ENCODE data around the gene GNL1. TPM values are rescaled to one million over a fixed set of nuclear protein-coding genes. Genes with fewer than 3 reads are reported as not detected.

Gene GNL1
- 31.5 and 31.9 TPM in 2 replicates for total RNA-seq

GRCh38 chr6:30556066-30556905, at the start of gene GNL1:
Gene GNL1, minus strand, starts transcription at chr6:30556489. Its CDS starts 286 bp downstream, at chr6:30556203.

GRCh38 chr6:30571075-30571761, 14.9 kb upstream of the GNL1 start, which contains the start of gene ABCF1:
Gene ABCF1, plus strand, starts transcription at chr6:30571442. Its CDS starts 46 bp downstream, at chr6:30571488.

DNA sequence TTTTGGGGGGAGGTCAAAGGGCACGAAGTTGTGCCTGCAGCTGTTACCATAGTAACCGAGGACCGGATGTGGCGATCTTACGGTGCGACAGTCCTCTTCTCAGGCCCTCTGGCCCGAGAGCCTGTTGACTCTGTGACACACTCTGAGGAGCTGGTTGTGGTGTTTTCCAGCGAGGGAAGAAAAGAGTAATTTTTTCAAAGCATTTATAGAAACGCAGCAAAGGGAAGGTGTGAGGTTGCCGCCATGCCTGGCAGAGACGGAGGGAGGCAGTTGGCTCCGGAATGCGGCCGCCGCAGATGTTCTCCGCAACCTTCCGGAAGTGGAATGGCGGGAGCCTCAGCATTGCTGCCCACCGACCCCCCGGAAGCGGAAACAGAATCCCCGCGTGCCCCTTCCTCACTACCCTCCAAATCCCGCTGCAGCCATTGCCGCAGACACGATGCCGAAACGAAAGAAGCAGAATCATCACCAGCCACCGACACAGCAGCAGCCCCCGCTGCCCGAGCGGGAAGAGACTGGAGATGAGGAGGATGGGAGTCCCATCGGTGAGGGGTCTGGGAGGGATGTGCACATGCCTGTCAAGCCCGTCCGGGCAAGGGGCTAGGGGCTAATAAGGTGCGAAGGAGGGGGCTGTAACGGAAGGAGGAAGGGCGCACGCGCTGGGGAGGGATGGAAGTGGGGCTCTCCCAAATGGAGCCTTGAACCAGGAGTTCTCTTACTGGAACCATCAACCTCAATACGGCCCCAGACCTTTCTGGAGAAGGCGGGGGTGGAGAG, 805 bp upstream of the GNL1 start, which contains the start of gene PRR3:
Gene PRR3 (plus strand): TSS at position 390 of the 777 bp plus-strand sequence. CDS start 50 bp downstream, at position 440.

Other genes with a start within 250 kb of the GNL1 start
- 5.1 and 5.4 TPM in 2 replicates for gene TRIM39, start 229.6 kb downstream of the GNL1 start, total RNA-seq
- gene RPP21, start 211.3 kb downstream of the GNL1 start, total RNA-seq = 56.9 and 69.9 TPM in 2 replicates
- gene HLA-E, start 67.0 kb downstream of the GNL1 start, total RNA-seq = 190 and 191 TPM in 2 replicates
- 7.8 and 8.3 TPM in 2 replicates for gene PRR3, start 806 bp upstream of the GNL1 start, total RNA-seq
- gene ABCF1, start 15.0 kb upstream of the GNL1 start, total RNA-seq = 33.5 and 38.4 TPM in 2 replicates
- 19.8 and 25.2 TPM in 2 replicates for gene PPP1R10, start 60.8 kb upstream of the GNL1 start, total RNA-seq
- gene MRPS18B, start 61.4 kb upstream of the GNL1 start, total RNA-seq = 43.6 and 48.1 TPM in 2 replicates
- gene ATAT1, start 70.4 kb upstream of the GNL1 start, total RNA-seq = 2.0 and 7.9 TPM in 2 replicates
- 4.9 and 5.7 TPM in 2 replicates for gene C6orf136, start 90.6 kb upstream of the GNL1 start, total RNA-seq
- 21.2 and 21.7 TPM in 2 replicates for gene DHX16, start 116.5 kb upstream of the GNL1 start, total RNA-seq
- gene PPP1R18, start 130.2 kb upstream of the GNL1 start, total RNA-seq = 51.4 and 61.3 TPM in 2 replicates
- 5.0 and 11.1 TPM in 2 replicates for gene NRM, start 134.5 kb upstream of the GNL1 start, total RNA-seq
- 5.3 and 5.8 TPM in 2 replicates for gene MDC1, start 160.8 kb upstream of the GNL1 start, total RNA-seq
- gene TUBB, start 163.9 kb upstream of the GNL1 start, total RNA-seq = 494 and 629 TPM in 2 replicates
- gene FLOT1, start 186.2 kb upstream of the GNL1 start, total RNA-seq = 117 and 118 TPM in 2 replicates
- 52.7 and 165 TPM in 2 replicates for gene IER3, start 188.1 kb upstream of the GNL1 start, total RNA-seq

Data from pericardium fibroblast (primary cell).